Activated CD8-positive, alpha-beta memory T cell treated with anti-CD3 and anti-CD28 coated beads for 24 hours (primary cell): ENCODE results near the gene PPA1.

Source experiments
- DNase-seq: peaks from one replicate; pipeline ENCODE4 v3.0.0-alpha.2; 2020

Gene PPA1

GRCh38 chr10:70233109-70233938, at the start of gene PPA1:
PPA1 (minus strand) TSS chr10:70233429; CDS start chr10:70233327, 102 bp downstream.
- peak; percentile 99 for DNase-seq

GRCh38 chr10:70281609-70282008, 48.4 kb upstream of the PPA1 start:
- no peak for DNase-seq

- no peak for DNase-seq
These were observed 46.9 kb upstream of the PPA1 start for GRCh38 chr10:70280099-70280498.

GRCh38 chr10:70277396-70278030, 44.3 kb upstream of the PPA1 start:
- DNase-seq = no peak

GRCh38 chr10:70274643-70275042, 41.4 kb upstream of the PPA1 start:
- no peak for DNase-seq

GRCh38 chr10:70272925-70273316, 39.7 kb upstream of the PPA1 start:
- no peak for DNase-seq

GRCh38 chr10:70271996-70272924, 39.0 kb upstream of the PPA1 start:
- no peak for DNase-seq

- no peak for DNase-seq
These were observed 37.7 kb upstream of the PPA1 start for GRCh38 chr10:70270952-70271351.

GRCh38 chr10:70269741-70270140, 36.5 kb upstream of the PPA1 start:
- DNase-seq = no peak

- no peak for DNase-seq
These were observed 35.1 kb upstream of the PPA1 start for GRCh38 chr10:70268376-70268775.

- no peak for DNase-seq
These were observed 34.1 kb upstream of the PPA1 start for GRCh38 chr10:70267161-70267933.

GRCh38 chr10:70266701-70267100, 33.5 kb upstream of the PPA1 start:
- DNase-seq = no peak

GRCh38 chr10:70266056-70266455, 32.8 kb upstream of the PPA1 start:
- DNase-seq = peak; percentile 47

GRCh38 chr10:70265032-70265689, 31.9 kb upstream of the PPA1 start:
- DNase-seq = peak; percentile 54

GRCh38 chr10:70260734-70261133, 27.5 kb upstream of the PPA1 start:
- DNase-seq = no peak

- DNase-seq = peak; percentile 44
These were observed 27.0 kb upstream of the PPA1 start for GRCh38 chr10:70260259-70260658.

- no peak for DNase-seq
These were observed 25.0 kb upstream of the PPA1 start for GRCh38 chr10:70258216-70258615.

GRCh38 chr10:70257816-70258215, 24.6 kb upstream of the PPA1 start:
- DNase-seq = peak; percentile 24

GRCh38 chr10:70256463-70256862, 23.2 kb upstream of the PPA1 start:
- DNase-seq = peak; percentile 11

- DNase-seq = peak; percentile 68
These were observed 22.4 kb upstream of the PPA1 start for GRCh38 chr10:70255329-70256299.
